Measurements from ENCODE around the gene CREBBP. TPM values are rescaled to one million over a fixed set of nuclear protein-coding genes. Genes with fewer than 3 reads are reported as not detected.

The CREBBP gene
- total and polyA plus RNA-seq, 2 donors (not counting 1 experiment from before 2014, with no cell fraction given): 6.1 to 22.6 TPM

DNA sequence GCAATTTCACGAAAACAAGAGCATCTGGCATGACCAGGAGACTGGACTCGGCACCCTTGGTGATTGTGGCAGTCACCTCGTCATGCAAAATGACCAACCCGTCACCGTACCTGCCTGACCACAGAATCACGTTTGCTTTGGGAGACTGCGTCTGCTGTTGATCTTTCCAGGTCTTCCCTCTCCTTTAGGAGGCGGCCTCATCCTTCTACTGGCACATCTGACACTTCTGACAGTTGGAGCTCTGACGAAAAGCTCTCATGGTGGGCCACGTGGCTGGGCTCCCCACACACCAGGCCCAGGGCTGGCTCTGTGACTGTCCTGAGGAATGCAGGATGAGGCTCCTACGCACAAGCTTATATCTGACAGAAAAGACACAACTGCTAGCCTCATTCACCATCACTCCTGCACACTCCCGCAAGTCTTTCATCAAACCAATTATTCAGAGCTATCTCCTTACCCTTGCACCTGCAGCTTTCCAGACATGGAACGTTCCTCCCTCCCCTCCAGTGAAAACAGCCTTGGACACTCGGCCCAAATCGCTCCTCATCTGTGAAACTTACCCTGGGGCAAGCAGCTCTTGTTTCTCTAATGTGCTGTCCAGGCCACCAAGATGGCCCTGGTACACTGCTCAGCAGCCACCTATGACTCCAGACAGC is 166.8 kb downstream of the CREBBP start:
- DNase-seq (ENCODE audit: low read depth in 2 of 2): no peak
- Histone ChIP-seq H3K27ac (ENCODE audit: insufficient read depth, low read length) (no peak overlapping the region), H3K27me3 (ENCODE audit: control insufficient read depth, insufficient read depth, low read length) (no peaks in the 10 kb centered on the region), H3K4me2 (ENCODE audit: extremely low read depth, insufficient read depth, low read length) (no peak overlapping the region), H4K20me1 (ENCODE audit: control insufficient read depth, extremely low read depth, insufficient read depth, low read length) (no peaks in the 10 kb centered on the region), H3K4me1 (ENCODE audit: control insufficient read depth, extremely low read depth, insufficient read depth, low read length) (peaks cover 9% of the 10 kb centered on the region), H3K36me3 (ENCODE audit: control insufficient read depth, insufficient read depth, low read length) (peaks cover 8% of the 10 kb centered on the region), H2AFZ (ENCODE audit: low read length) (no peak overlapping the region), H3K9me3 (ENCODE audit: control insufficient read depth, insufficient read depth, low read depth, low read length) (no peaks in the 10 kb centered on the region), H3K4me3 (replicated peaks in 1 of 4; ENCODE audit: control extremely low read depth in 1 of 4, insufficient read depth in 1 of 4, low read depth in 3 of 4, low read length in 4 of 4) (no peak overlapping the region), H3K79me2 (ENCODE audit: control insufficient read depth, insufficient read depth, low read length) (peaks cover 33% of the 10 kb centered on the region), H3K9ac (ENCODE audit: insufficient read depth, low read length) (no peak overlapping the region)
- TF ChIP-seq, protein P1, sequence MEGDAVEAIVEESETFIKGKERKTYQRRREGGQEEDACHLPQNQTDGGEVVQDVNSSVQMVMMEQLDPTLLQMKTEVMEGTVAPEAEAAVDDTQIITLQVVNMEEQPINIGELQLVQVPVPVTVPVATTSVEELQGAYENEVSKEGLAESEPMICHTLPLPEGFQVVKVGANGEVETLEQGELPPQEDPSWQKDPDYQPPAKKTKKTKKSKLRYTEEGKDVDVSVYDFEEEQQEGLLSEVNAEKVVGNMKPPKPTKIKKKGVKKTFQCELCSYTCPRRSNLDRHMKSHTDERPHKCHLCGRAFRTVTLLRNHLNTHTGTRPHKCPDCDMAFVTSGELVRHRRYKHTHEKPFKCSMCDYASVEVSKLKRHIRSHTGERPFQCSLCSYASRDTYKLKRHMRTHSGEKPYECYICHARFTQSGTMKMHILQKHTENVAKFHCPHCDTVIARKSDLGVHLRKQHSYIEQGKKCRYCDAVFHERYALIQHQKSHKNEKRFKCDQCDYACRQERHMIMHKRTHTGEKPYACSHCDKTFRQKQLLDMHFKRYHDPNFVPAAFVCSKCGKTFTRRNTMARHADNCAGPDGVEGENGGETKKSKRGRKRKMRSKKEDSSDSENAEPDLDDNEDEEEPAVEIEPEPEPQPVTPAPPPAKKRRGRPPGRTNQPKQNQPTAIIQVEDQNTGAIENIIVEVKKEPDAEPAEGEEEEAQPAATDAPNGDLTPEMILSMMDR (conservative IDR thresholded peaks at IDR 0.05 in 1 of 2, IDR thresholded peaks at IDR 0.05 in 1 of 2; ENCODE audit: low read depth in 1 of 2, low read length in 2 of 2): no peak
- no peak for TF ChIP-seq EZH2 (IDR thresholded peaks at IDR 0.05; ENCODE audit: low read length, missing control alignments)

GRCh38 chr16:3712861-3713372 is 167.6 kb downstream of the CREBBP start:
- H3K4me3 ChIP-seq (replicated peaks in 1 of 4; ENCODE audit: control extremely low read depth in 1 of 4, insufficient read depth in 1 of 4, low read depth in 3 of 4, low read length in 4 of 4): no peak overlapping the region

DNA sequence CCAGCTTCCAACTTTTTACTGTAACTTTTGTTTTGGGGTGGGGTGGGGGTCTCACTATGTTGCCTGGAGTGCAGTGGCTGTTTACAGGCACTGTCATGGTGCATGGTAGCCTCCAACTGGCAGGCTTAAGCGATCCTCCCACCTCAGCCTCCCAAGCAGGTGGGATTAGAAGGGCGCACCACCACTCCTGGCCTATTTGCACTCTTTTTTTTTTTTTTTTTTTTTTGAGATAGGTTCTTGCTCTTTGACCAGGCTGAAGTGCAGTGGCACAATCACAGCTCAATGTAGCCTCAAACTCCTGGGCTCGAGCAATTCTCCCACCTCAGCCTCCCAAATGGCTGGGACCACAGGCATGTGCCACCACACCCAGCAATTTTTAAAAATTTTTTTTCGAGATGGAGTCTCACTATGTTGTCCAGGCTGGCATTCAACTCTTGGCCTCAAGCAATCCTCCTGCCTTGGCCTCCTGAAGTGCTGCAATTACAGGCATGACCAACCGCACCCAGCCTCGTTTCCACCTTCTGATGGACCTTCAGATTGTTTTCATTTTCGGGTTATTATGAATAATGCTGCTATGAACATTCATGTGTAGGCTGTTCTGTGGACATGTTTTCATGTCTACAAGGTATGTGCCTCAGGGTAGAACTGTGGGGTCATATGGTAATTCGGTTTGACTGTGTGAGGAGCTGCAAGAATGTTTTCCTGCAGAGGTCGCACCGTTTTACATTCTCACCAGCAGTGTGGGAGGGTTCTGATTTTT is 174.1 kb downstream of the CREBBP start:
- H3K79me2 ChIP-seq (ENCODE audit: control insufficient read depth, insufficient read depth, low read length): peaks cover 3% of the 10 kb centered on the region
- no peaks in the 10 kb centered on the region for H4K20me1 ChIP-seq (ENCODE audit: control insufficient read depth, extremely low read depth, insufficient read depth, low read length)
- H2AFZ ChIP-seq (ENCODE audit: low read length): no peak overlapping the region
- no peak overlapping the region for H3K9ac ChIP-seq (ENCODE audit: insufficient read depth, low read length)
- no peak overlapping the region for H3K4me3 ChIP-seq (replicated peaks in 1 of 4; ENCODE audit: control extremely low read depth in 1 of 4, insufficient read depth in 1 of 4, low read depth in 3 of 4, low read length in 4 of 4)
- no peaks in the 10 kb centered on the region for H3K9me3 ChIP-seq (ENCODE audit: control insufficient read depth, insufficient read depth, low read depth, low read length)
- H3K27me3 ChIP-seq (ENCODE audit: control insufficient read depth, insufficient read depth, low read length): no peaks in the 10 kb centered on the region
- H3K4me1 ChIP-seq (ENCODE audit: control insufficient read depth, extremely low read depth, insufficient read depth, low read length): no peaks in the 10 kb centered on the region
- H3K36me3 ChIP-seq (ENCODE audit: control insufficient read depth, insufficient read depth, low read length): no peaks in the 10 kb centered on the region
- no peak for DNase-seq (ENCODE audit: low read depth in 2 of 2)
- TF ChIP-seq, protein P1 (conservative IDR thresholded peaks at IDR 0.05 in 1 of 2, IDR thresholded peaks at IDR 0.05 in 1 of 2; ENCODE audit: low read depth in 1 of 2, low read length in 2 of 2): no peak
- no peak for TF ChIP-seq EZH2 (IDR thresholded peaks at IDR 0.05; ENCODE audit: low read length, missing control alignments)
- no peak overlapping the region for H3K4me2 ChIP-seq (ENCODE audit: extremely low read depth, insufficient read depth, low read length)
- no peak overlapping the region for H3K27ac ChIP-seq (ENCODE audit: insufficient read depth, low read length)

More at GRCh38 chr16:3712861-3713372, 167.6 kb downstream of the CREBBP start:
- H3K4me2 ChIP-seq (ENCODE audit: extremely low read depth, insufficient read depth, low read length): no peak overlapping the region
- no peak for DNase-seq (ENCODE audit: low read depth in 2 of 2)
- H3K9ac ChIP-seq (ENCODE audit: insufficient read depth, low read length): no peak overlapping the region
- H4K20me1 ChIP-seq (ENCODE audit: control insufficient read depth, extremely low read depth, insufficient read depth, low read length): no peaks in the 10 kb centered on the region
- H3K9me3 ChIP-seq (ENCODE audit: control insufficient read depth, insufficient read depth, low read depth, low read length): no peaks in the 10 kb centered on the region
- H3K79me2 ChIP-seq (ENCODE audit: control insufficient read depth, insufficient read depth, low read length): peaks cover 33% of the 10 kb centered on the region
- peaks cover 8% of the 10 kb centered on the region for H3K4me1 ChIP-seq (ENCODE audit: control insufficient read depth, extremely low read depth, insufficient read depth, low read length)
- no peak overlapping the region for H3K27ac ChIP-seq (ENCODE audit: insufficient read depth, low read length)
- no peaks in the 10 kb centered on the region for H3K27me3 ChIP-seq (ENCODE audit: control insufficient read depth, insufficient read depth, low read length)
- H3K36me3 ChIP-seq (ENCODE audit: control insufficient read depth, insufficient read depth, low read length): peaks cover 8% of the 10 kb centered on the region
- TF ChIP-seq, protein P1 (conservative IDR thresholded peaks at IDR 0.05 in 1 of 2, IDR thresholded peaks at IDR 0.05 in 1 of 2; ENCODE audit: low read depth in 1 of 2, low read length in 2 of 2): no peak
- TF ChIP-seq EZH2 (IDR thresholded peaks at IDR 0.05; ENCODE audit: low read length, missing control alignments): no peak
- H2AFZ ChIP-seq (ENCODE audit: low read length): no peak overlapping the region
